ENCODE measurements around the gene SPAST. TPM values are rescaled to one million over a fixed set of nuclear protein-coding genes. Genes with fewer than 3 reads are reported as not detected.
A peak's percentile ranks its signal among the peaks of the same experiment; 100 is the strongest.

The SPAST gene
- total and polyA plus RNA-seq, 9 of the 15 experiments (the other 6 are each of a cell fraction or from before 2014, with no cell fraction given): 7.4 to 37.0 (median 19.0) TPM

DNA sequence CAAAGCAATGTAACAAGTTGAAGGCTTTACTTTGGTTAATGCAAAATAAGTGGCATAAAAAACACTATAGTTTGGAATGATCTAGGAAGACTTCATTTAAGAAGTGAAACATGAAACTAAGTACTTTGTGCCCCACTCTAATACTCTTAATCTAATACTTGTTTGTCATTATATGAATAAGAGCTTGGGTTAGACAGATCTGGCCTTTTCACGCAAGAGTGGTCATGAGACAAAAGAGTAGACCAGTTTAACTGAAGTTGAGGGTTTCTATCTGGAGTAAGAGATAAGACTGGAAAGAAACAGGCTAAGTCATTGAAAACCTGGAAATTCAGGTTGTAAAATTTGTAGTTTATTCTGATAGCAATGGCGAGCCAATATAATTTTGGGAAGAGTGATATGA lies 105.2 kb downstream of the SPAST start (continued):
- TF ChIP-seq JUN (IDR thresholded peaks at IDR 0.05; ENCODE audit: borderline replicate concordance, low read depth, low read length) (no peak), JUN (CRISPR knock-in tag; IDR thresholded peaks at IDR 0.05; ENCODE audit: borderline replicate concordance) (no peak), MECOM (CRISPR knock-in tag; IDR thresholded peaks at IDR 0.05) (0 out of 2 replicates have a peak, but pooled peaks have one; percentile 26), SMARCC2 (IDR thresholded peaks at IDR 0.05; ENCODE audit: low read depth) (peak; percentile 37; the same call in 1 of the 2 replicates), ZNF778 (CRISPR knock-in tag; IDR thresholded peaks at IDR 0.05) (no peak), ADNP (tag; IDR thresholded peaks at IDR 0.05) (no peak), CSDE1 (IDR thresholded peaks at IDR 0.05) (0 out of 4 replicates have a peak, but pooled peaks of 1 of the 2 experiments have one; percentile 17), TOE1 (IDR thresholded peaks at IDR 0.05; ENCODE audit: borderline replicate concordance) (peak; percentile 18; the same call in 1 of the 2 replicates), TOE1 (CRISPR knock-in tag; IDR thresholded peaks at IDR 0.05; ENCODE audit: borderline replicate concordance, low read depth) (no peak), ZNF224 (CRISPR knock-in tag; IDR thresholded peaks at IDR 0.05) (no peak), MAFF (IDR thresholded peaks at IDR 0.05; ENCODE audit: low read length) (peak; percentile 13; the same call in 1 of the 2 replicates)
- TF ChIP-seq, protein P1, sequence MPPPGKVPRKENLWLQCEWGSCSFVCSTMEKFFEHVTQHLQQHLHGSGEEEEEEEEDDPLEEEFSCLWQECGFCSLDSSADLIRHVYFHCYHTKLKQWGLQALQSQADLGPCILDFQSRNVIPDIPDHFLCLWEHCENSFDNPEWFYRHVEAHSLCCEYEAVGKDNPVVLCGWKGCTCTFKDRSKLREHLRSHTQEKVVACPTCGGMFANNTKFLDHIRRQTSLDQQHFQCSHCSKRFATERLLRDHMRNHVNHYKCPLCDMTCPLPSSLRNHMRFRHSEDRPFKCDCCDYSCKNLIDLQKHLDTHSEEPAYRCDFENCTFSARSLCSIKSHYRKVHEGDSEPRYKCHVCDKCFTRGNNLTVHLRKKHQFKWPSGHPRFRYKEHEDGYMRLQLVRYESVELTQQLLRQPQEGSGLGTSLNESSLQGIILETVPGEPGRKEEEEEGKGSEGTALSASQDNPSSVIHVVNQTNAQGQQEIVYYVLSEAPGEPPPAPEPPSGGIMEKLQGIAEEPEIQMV (tag; conservative IDR thresholded peaks at IDR 0.05; ENCODE audit: low read depth): no peak
- TF ChIP-seq, protein P2, sequence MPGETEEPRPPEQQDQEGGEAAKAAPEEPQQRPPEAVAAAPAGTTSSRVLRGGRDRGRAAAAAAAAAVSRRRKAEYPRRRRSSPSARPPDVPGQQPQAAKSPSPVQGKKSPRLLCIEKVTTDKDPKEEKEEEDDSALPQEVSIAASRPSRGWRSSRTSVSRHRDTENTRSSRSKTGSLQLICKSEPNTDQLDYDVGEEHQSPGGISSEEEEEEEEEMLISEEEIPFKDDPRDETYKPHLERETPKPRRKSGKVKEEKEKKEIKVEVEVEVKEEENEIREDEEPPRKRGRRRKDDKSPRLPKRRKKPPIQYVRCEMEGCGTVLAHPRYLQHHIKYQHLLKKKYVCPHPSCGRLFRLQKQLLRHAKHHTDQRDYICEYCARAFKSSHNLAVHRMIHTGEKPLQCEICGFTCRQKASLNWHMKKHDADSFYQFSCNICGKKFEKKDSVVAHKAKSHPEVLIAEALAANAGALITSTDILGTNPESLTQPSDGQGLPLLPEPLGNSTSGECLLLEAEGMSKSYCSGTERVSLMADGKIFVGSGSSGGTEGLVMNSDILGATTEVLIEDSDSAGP (CRISPR knock-in tag; IDR thresholded peaks at IDR 0.05): no peak
- TF ChIP-seq, protein P3, sequence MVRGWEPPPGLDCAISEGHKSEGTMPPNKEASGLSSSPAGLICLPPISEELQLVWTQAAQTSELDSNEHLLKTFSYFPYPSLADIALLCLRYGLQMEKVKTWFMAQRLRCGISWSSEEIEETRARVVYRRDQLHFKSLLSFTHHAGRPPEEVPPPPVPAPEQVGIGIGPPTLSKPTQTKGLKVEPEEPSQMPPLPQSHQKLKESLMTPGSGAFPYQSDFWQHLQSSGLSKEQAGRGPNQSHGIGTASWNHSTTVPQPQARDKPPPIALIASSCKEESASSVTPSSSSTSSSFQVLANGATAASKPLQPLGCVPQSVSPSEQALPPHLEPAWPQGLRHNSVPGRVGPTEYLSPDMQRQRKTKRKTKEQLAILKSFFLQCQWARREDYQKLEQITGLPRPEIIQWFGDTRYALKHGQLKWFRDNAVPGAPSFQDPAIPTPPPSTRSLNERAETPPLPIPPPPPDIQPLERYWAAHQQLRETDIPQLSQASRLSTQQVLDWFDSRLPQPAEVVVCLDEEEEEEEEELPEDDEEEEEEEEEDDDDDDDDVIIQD (CRISPR knock-in tag; IDR thresholded peaks at IDR 0.05): no peak
- TF ChIP-seq, protein P4, sequence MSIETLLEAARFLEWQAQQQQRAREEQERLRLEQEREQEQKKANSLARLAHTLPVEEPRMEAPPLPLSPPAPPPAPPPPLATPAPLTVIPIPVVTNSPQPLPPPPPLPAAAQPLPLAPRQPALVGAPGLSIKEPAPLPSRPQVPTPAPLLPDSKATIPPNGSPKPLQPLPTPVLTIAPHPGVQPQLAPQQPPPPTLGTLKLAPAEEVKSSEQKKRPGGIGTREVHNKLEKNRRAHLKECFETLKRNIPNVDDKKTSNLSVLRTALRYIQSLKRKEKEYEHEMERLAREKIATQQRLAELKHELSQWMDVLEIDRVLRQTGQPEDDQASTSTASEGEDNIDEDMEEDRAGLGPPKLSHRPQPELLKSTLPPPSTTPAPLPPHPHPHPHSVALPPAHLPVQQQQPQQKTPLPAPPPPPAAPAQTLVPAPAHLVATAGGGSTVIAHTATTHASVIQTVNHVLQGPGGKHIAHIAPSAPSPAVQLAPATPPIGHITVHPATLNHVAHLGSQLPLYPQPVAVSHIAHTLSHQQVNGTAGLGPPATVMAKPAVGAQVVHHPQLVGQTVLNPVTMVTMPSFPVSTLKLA (conservative IDR thresholded peaks at IDR 0.05): 0 out of 4 replicates have a peak, but pooled peaks of 1 of the 2 experiments have one; percentile 14

All from K562 (cell line).